ENCODE results near the gene GALNT15.

Gene GALNT15

DNA sequence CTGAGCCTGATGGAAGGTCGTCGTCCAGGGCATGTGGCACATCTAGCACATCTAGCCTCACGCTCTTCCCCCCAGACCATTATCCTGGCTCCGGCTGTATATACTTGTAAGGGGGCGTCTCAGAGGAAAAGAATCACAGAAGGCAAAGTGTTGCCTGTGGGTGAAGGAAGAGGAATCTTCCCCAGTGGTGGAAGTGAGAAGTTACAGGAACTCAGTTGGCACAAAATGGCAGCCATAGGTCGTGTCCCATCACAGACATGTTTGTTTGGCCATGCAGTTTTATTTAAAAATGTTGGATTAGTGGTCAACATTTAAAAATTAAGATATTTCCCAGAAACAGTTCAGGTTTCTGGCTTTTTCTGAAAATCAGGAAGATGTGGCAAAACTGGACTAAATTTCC, 13.6 kb downstream of the GALNT15 start:
- DNase-seq (ENCODE audit: low read depth): no peak

GRCh38 chr3:16189201-16189600, 14.7 kb downstream of the GALNT15 start:
- no peak for DNase-seq (ENCODE audit: low read depth)

DNA sequence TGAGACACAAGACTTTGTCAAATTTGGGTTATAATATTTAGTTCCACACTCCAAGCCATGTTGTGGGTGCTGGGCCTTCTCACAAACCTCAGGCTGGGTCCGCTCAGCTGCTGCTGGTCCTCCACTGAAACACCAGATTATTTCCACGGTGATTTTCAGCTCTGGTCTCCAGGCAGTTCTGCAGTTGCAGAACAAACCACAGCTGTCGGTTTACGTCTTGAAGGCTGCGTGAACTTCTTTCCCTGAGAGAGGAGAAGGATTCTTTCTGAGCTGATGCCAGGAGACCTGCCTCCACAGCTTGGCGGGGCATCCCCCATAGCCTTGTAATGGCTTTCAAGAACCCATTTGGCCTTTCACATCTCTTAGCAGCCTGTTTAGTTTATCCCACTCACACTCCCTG, 16.2 kb downstream of the GALNT15 start:
- DNase-seq (ENCODE audit: low read depth): no peak

GRCh38 chr3:16191591-16191990, 17.1 kb downstream of the GALNT15 start:
- no peak for DNase-seq (ENCODE audit: low read depth)

GRCh38 chr3:16192176-16192811, 17.8 kb downstream of the GALNT15 start:
- no peak for DNase-seq (ENCODE audit: low read depth)

DNA sequence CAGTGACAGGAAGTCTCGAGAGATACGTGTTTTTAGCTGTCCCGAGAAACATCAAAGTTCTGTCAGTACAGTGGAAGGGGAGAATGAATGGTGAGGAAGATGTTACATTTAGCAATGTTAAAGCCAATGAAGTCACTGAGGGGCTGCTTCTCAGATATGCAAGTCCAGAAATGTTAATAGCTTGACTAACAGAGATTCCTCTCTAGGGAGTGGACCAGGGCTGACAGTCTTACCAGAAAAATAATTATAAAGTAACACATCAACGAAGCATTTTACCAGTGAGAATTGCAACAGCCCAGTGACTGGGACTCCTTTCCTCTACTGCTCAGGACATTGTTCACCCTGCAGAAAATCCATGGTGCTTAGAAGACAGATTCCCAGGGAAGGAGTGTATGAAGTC, 23.9 kb downstream of the GALNT15 start:
- DNase-seq (ENCODE audit: low read depth): no peak

- no peak for DNase-seq (ENCODE audit: low read depth)
Observed at GRCh38 chr3:16199769-16200168, 25.3 kb downstream of the GALNT15 start.

DNA sequence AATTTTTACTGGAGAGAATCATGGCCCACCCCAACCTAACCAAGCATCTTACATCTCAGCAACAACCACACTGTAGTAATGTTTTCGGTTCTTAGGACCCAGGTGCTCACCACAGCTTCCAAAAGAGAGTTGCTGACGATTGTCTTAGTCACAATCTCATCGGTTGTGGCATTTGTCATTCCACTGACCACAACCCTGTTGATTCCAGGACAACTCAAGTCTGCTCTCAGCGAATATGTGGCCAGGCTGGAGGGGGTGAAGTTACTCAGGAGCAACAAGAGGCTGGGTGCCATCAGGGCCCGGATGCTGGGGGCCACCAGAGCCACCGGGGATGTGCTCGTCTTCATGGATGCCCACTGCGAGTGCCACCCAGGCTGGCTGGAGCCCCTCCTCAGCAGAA, 25.9 kb downstream of the GALNT15 start:
- no peak for DNase-seq (ENCODE audit: low read depth)

- DNase-seq (ENCODE audit: low read depth): no peak
Observed at GRCh38 chr3:16203031-16203430, 28.6 kb downstream of the GALNT15 start.

GRCh38 chr3:16203671-16204629, 29.5 kb downstream of the GALNT15 start:
- no peak for DNase-seq (ENCODE audit: low read depth)

DNA sequence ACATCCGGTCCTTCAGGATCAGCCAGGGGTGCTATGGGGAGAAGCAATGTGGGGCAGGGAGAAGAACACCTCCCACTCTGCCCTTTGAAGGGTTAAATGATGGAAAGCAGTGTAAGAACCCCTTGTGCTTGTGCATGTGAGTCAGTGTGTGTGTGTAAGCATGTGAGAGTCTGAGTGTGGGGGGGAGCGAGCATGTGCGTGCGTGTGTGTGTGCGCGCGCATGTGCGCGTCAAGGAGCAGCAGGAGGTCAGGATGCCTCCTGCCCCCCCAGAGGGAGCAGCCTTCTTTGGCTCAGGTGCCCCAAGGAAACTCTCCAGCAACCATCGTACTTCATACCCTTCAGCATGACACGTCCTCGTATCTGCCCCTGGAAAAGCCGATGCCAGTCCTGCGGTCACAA, 30.3 kb downstream of the GALNT15 start:
- DNase-seq (ENCODE audit: low read depth): no peak

- DNase-seq (ENCODE audit: low read depth): no peak
Observed at GRCh38 chr3:16205156-16205870, 30.8 kb downstream of the GALNT15 start.

DNA sequence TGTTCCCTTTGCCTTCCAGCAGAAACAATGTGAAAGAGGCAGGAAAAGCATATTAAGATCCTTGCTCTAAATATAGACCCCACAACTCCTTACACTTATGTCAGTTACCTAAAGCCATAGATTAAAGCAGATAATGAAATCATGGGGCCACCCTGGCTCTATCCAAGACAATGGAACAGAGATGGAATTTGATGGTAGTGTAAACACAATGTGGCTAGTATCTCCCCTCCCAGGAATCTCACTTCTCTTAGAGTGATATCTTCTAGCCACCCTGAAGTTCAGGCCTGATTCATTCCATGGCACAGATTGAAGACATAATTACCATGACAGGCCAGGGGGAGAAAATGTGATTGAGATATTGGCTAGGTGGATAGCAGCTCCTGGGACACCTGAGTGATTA, 32.6 kb downstream of the GALNT15 start:
- no peak for DNase-seq (ENCODE audit: low read depth)

DNA sequence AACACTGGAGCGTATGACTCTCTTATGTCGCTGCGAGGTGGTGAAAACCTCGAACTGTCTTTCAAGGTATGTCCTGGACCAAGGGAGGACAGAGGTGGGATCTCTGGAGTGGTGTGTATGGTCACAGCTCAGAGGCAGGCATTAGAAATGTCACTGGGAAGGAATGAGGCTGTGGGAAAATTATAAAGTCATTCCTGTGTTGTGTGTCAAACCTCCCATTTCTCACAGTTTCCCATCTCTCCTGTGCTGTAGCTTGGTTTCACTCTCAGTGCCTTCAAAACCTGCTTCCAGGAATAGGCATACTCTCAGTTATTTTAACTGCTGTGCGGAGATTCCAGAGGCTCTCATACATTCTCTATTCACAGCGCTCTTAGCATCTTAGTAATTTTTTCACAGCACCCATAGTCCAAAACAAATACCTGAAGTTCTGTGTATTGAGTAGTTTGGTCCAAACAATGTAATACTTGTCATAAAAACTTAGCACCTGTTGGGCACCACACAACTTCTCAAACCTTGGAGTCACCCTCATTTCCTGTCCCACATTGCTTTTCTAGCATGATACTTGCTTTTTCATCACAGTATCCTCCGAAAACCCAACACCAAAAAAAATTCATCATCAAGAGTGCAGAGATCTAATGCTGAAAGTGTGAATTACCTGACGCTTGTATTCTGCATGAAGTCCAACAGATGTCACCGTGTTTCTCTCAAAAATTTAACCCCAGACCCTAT, 36.9 kb downstream of the GALNT15 start:
- DNase-seq (ENCODE audit: low read depth): no peak

DNA sequence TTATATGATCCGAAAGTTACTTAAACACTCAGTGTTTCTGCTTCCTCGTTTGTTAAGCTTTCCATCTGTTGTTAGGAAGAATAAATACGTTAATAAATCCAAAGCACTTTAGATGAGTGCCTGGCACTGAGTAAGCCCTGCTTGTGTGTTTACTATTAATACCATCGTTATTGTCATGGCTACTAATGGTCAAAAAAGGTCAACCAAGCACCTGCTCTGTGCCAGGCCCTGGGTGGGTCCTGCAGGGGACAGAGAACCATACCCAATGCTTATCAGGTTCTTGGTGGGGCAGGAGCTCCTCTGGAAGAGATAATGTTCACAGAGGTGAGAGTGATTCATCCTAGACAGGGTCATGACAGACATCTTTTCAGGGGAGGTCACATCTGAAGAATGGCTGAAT, 39.9 kb downstream of the GALNT15 start:
- no peak for DNase-seq (ENCODE audit: low read depth)

DNA sequence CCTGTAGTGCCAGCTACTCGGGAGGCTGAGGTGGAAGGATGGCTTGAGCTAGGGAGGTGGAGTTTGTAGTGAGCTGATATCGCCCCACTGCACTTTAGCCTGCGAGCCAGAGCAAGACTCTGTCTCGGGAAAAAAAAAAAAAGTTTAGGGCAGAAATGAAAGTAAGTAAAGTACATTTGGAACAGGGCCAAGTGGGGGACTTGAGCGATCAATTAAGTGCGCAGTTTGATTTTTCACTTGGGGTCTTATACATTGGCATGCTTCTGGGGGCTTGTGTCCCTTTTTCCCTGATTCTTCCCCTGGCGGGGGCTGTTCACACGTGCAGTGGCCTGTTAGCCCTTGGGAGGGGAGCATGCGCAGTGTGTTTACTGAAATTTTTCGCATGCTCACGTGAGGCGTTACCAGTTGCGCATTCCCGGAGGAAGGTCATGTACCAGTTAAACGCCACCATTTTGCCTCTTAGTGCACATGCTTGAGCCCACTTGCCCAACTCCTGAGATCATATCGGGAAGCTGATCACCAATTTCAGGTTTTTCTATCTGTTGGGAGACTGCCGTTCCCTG, 42.0 kb downstream of the GALNT15 start:
- no peak for DNase-seq (ENCODE audit: low read depth)

DNA sequence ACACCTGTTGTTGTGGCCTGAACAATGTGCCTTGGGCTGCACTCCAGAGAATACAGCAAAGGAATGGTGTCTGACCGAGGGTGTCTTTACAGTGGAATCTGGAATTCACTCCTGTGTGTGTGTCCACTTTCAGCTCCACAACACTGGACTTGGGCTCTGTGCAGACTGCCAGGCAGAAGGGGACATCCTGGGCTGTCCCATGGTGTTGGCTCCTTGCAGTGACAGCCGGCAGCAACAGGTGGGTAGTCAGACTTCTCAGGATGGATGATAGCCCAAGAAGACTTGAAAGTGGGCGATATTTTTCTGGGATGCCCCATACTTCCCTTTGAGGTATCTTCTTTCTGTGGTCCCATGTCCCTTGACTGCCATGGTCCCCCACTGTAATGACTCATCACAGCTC, 45.3 kb downstream of the GALNT15 start:
- DNase-seq (ENCODE audit: low read depth): no peak

DNA sequence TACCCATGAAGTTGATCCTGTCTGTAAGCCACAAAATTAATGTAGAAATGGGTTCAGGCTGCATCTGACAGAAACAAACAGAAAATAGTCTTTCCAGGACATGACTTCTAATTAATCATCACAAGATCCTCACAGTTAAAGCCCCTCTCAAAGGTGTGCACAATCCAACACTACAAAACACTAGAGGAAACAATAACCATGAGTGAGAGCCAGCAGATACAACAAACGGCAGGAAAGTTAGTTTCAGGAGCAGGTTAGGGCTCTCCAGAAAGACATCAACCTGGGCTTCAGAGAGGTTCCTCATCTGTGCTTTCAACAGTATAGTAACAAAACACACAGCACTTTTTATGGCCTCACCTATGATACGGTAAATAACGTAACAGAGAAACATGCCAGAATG, 47.5 kb downstream of the GALNT15 start:
- no peak for DNase-seq (ENCODE audit: low read depth)

DNA sequence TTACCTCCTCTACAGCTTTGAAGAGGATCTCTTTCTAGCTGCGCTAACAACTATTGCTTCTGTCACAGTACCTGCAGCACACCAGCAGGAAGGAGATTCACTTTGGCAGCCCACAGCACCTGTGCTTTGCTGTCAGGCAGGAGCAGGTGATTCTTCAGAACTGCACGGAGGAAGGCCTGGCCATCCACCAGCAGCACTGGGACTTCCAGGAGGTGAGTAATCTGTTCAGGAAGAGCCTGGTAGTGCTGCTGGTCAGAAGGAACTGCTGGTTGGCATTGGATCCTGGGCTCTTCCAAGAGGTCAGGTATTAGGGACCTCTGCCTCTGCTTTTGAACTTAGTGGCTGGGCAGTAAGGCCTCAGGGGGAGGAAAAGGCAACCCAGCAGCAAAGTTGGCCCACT, 48.1 kb downstream of the GALNT15 start:
- DNase-seq (ENCODE audit: low read depth): no peak

- no peak for DNase-seq (ENCODE audit: low read depth)
Observed at GRCh38 chr3:16224325-16224724, 49.8 kb downstream of the GALNT15 start.

DNA sequence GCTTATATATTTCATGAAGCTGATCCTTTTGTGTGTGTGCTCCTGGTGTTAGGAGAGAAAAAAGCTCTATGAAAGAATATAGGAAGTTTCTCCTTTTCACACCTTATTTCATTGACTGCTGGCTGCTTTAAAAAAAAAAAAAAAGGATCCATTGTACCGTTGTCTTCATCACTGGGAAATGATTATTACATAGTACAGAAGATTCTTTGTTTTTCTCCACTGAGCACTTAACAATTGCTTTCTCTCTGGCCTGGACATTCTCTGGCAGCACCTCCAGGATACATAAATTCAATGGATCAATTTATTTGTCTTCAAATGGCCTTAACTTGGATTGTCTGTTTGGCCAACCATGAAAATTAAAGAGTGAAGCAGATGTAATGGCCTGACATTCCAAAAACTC, 53.1 kb downstream of the GALNT15 start:
- DNase-seq (ENCODE audit: low read depth): no peak

- DNase-seq (ENCODE audit: low read depth): no peak
Observed at GRCh38 chr3:16229681-16230080, 55.2 kb downstream of the GALNT15 start.

All from CMK (cell line).